Body of pancreas (tissue), 4 donors: Measurements from ENCODE around the gene BICD1. TPM values are rescaled to one million over a fixed set of nuclear protein-coding genes. Genes with fewer than 3 reads are reported as not detected.

Experiments used
- ATAC-seq: fragments of 150-250 bp; one replicate; pipeline ENCODE4 v1.9.1; 2016
- DNase-seq, 4 donors: peaks; one replicate each; pipeline ENCODE4 v3.0.0-alpha.2; 2019
- H3K27ac ChIP-seq, 4 donors: fragments of 200-600 bp; sonication (generic); 1 replicate in 3 of 4; 2 replicates in 1 of 4; pipeline versions ENCODE4 v1.5.1 to v1.6.1; 2016 to 2019; ENCODE audit warnings: mild to moderate bottlenecking in 1 of 4, mixed read lengths in 1 of 4, moderate library complexity in 1 of 4
- H3K27me3 ChIP-seq, 2 donors: fragments of 200-600 bp; sonication (generic); one replicate each; pipeline ENCODE4 v1.6.0; 2016; ENCODE audit warnings: mild to moderate bottlenecking in 1 of 2
- H3K36me3 ChIP-seq, 2 donors: fragments of 200-600 bp; sonication (generic); replicated peaks in 1 of 2; 2 replicates each; pipeline ENCODE4 v1.5.1; 2016; ENCODE audit warnings: low read depth in 2 of 2; ENCODE audit not compliant: insufficient read depth in 1 of 2
- H3K4me1 ChIP-seq: fragments of 200-600 bp; sonication (generic); one replicate; pipeline ENCODE4 v1.6.0; 2016
- H3K4me3 ChIP-seq, 2 donors: fragments of 200-600 bp; sonication (generic); 1 replicate in 1 of 2; 2 replicates in 1 of 2; pipeline ENCODE4 v1.5.1; 2016 to 2019
- H3K9me3 ChIP-seq, 3 donors: fragments of 200-600 bp; sonication (generic); 1 replicate in 2 of 3; 2 replicates in 1 of 3; pipeline ENCODE4 v1.5.1; 2016
- CTCF ChIP-seq, 7 experiments: fragments of 450-650 bp in 4 of 7; fragments of 200-600 bp in 3 of 7; sonication (generic) in 3 of 7; IDR thresholded peaks; one replicate each; pipeline ENCODE4 v1.5.1; 2016 to 2019; ENCODE audit warnings: antibody characterized with exemption in 7 of 7
- POLR2A ChIP-seq, 3 donors: fragments of 450-650 bp; IDR thresholded peaks; one replicate each; pipeline ENCODE4 v1.6.1; 2016; ENCODE audit warnings: antibody characterized with exemption in 3 of 3, mild to moderate bottlenecking in 2 of 3
- WGBS, 2 donors: methylation state at CpG; one replicate each; pipeline ENCODE4 v1.1.5; 2017; 5-methylcytosine and 5-hydroxymethylcytosine counted together
- intact Hi-C: fragments of 100-400 bp; cut with DNase I; formaldehyde crosslinking; loops from one replicate; pipeline ENCODE4 v1.15.1; 2023
- total RNA-seq, 2 donors: library from RNA; depleted of rRNA; stranded (reverse); fragments of >200 nt; gene quantifications; one replicate each; pipeline ENCODE4 v1.1.0, GENCODE V29; 2016

The BICD1 gene
- total RNA-seq, 2 donors from 2014 or later: 3.0 to 6.2 TPM

GRCh38 chr12:32257695-32258496, 151.2 kb downstream of the BICD1 start:
- Histone ChIP-seq H3K9me3 (no peaks in the 10 kb centered on the region), H3K36me3 (no peaks in the 10 kb centered on the region), H3K27ac (no peak overlapping the region), H3K27me3 (no peaks in the 10 kb centered on the region), H3K4me3 (no peak overlapping the region), H3K4me1 (no peaks in the 10 kb centered on the region)
- no peak for ATAC-seq
- TF ChIP-seq POLR2A (IDR thresholded peaks at IDR 0.05) (no peak), CTCF (IDR thresholded peaks at IDR 0.05) (no peak)
- DNase-seq: no peak
- WGBS, 2 donors: 92 to 93% methylated on average over 7 of the region's 7 CpGs
- intact Hi-C loops: no loop called here

GRCh38 chr12:32260696-32261095, 154.0 kb downstream of the BICD1 start:
- intact Hi-C loops: no loop called here
- no peak overlapping the region for H3K4me3 ChIP-seq
- DNase-seq (no peak), ATAC-seq (no peak)
- no peaks in the 10 kb centered on the region for H3K27me3 ChIP-seq
- H3K4me1 ChIP-seq: no peaks in the 10 kb centered on the region
- no peak for TF ChIP-seq CTCF (IDR thresholded peaks at IDR 0.05)
- no peak for TF ChIP-seq POLR2A (IDR thresholded peaks at IDR 0.05)
- H3K36me3 ChIP-seq: no peaks in the 10 kb centered on the region
- H3K9me3 ChIP-seq: no peaks in the 10 kb centered on the region
- H3K27ac ChIP-seq: no peak overlapping the region
- 78 to 91% methylated on average over 3 of the region's 3 CpGs for WGBS, 2 donors

GRCh38 chr12:32261638-32262037, 155.0 kb downstream of the BICD1 start:
- intact Hi-C loops: no loop called here
- Histone ChIP-seq H3K4me1 (no peaks in the 10 kb centered on the region), H3K9me3 (no peaks in the 10 kb centered on the region), H3K27me3 (no peaks in the 10 kb centered on the region), H3K36me3 (no peaks in the 10 kb centered on the region), H3K27ac (no peak overlapping the region), H3K4me3 (no peak overlapping the region)
- TF ChIP-seq POLR2A (IDR thresholded peaks at IDR 0.05) (no peak), CTCF (IDR thresholded peaks at IDR 0.05) (no peak)
- ATAC-seq: no peak
- 95 to 100% methylated on average over 1 of the region's 1 CpG for WGBS, 2 donors
- no peak for DNase-seq

GRCh38 chr12:32264961-32265360, 158.3 kb downstream of the BICD1 start:
- H3K4me3 ChIP-seq: no peak overlapping the region
- no peak for TF ChIP-seq POLR2A (IDR thresholded peaks at IDR 0.05)
- H3K36me3 ChIP-seq: no peaks in the 10 kb centered on the region
- ATAC-seq (no peak), DNase-seq (no peak)
- H3K27ac ChIP-seq: no peak overlapping the region
- no peaks in the 10 kb centered on the region for H3K4me1 ChIP-seq
- intact Hi-C loops: no loop called here
- H3K27me3 ChIP-seq: no peaks in the 10 kb centered on the region
- no peaks in the 10 kb centered on the region for H3K9me3 ChIP-seq
- WGBS, 2 donors: 63 to 76% methylated on average over 5 of the region's 5 CpGs

- Histone ChIP-seq H3K9me3 (no peaks in the 10 kb centered on the region), H3K4me3 (no peak overlapping the region), H3K27ac (no peak overlapping the region), H3K4me1 (no peaks in the 10 kb centered on the region), H3K27me3 (no peaks in the 10 kb centered on the region), H3K36me3 (no peaks in the 10 kb centered on the region)
- WGBS, 2 donors: 82 to 88% methylated on average over 7 of the region's 7 CpGs
- no peak for DNase-seq
- intact Hi-C loops: no loop called here
- no peak for TF ChIP-seq POLR2A (IDR thresholded peaks at IDR 0.05)
- no peak for TF ChIP-seq CTCF (IDR thresholded peaks at IDR 0.05)
- ATAC-seq: no peak
These were observed 158.8 kb downstream of the BICD1 start for GRCh38 chr12:32265456-32265855.
